HG03066 (cell line): ENCODE data around the gene FBXL4.

Experiments
- ATAC-seq: cut with Tn5 transposase; IDR thresholded peaks from one replicate; pipeline ENCODE4 v1.9.1; 2021; ENCODE audit warnings: low read depth; ENCODE audit not compliant: unreplicated experiment

FBXL4 gene

DNA sequence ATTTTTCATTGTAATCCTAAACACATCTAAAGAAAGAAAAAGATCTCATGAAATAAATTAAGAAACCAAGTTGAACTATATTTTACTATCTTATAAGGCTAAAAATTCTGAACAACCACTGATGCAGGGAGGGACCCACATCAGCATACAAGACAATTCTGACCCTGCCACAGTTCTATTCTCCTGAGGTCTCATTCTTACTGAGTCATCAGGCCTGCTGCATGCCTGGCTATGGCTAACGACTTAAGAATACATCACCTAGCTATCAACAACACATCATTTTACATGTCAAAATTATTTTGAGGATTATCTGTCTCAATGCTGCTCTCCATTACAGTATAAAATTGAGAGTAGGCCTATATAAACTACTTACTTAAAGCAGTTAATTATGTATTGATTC, 52.9 kb downstream of the FBXL4 start:
- ATAC-seq, result no peak

DNA sequence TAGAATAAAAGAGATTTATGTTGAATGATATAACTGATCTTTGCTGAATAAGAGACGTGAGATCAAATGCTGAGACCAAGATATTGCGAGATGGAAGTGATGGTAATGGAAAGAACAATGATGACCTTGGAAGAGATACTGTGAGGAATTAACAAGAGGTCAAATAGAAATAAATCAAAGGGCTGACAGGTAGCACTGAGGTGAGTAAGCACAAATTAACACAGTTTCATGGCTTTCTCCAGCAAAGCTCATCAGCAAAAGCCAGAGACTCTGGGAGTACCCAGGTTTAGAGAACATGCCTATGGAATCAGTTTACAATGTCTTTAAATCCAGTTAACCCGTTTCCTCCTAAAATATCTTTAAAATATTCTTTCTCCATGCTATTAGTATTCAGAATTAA, 60.1 kb downstream of the FBXL4 start:
- ATAC-seq, result no peak

GRCh38 chr6:98885330-98885729, 62.4 kb downstream of the FBXL4 start:
- no peak for ATAC-seq

GRCh38 chr6:98880486-98880885, 67.3 kb downstream of the FBXL4 start:
- peak; percentile 83 for ATAC-seq

GRCh38 chr6:98877250-98877649, 70.5 kb downstream of the FBXL4 start:
- no peak for ATAC-seq

DNA sequence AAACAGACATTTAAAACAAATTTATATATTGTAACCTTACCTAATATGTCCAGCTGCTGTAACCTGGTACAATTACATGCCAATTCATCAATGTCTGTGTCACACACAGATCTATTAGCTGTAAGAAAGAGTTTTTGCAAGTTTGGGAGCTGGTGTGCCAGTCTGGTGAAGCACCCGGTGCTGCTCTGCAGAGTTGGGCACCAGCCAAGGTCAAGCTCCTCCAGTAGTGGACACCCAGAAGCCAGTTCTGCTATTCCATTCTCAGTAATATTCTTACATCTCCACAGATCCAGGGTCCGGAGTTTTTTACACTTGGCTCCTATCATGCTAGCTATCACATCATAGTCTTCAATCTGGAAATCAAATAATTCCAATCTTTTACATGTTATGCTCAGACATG, 72.4 kb downstream of the FBXL4 start:
- ATAC-seq, result no peak

- no peak for ATAC-seq
These were observed 75.9 kb downstream of the FBXL4 start for GRCh38 chr6:98871821-98872220.

DNA sequence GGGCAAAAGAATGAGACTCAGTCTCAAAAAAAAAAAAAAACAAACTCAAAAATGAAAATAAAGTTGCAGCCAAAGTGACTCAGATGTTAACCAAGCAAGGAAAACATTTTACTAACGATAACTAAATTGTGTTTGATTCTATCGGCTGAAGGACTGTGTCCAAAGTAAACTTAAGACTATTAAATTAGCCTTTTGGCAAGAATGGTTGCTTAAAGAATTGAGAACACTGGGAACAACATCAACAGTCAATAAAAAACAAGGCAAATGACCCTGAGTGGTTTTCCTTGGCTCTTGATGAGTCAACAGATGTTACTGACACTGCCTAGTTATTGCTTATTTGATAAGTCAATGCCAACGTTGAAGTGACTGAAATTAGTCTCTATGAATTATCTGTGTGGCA, 76.7 kb downstream of the FBXL4 start:
- ATAC-seq, result no peak

DNA sequence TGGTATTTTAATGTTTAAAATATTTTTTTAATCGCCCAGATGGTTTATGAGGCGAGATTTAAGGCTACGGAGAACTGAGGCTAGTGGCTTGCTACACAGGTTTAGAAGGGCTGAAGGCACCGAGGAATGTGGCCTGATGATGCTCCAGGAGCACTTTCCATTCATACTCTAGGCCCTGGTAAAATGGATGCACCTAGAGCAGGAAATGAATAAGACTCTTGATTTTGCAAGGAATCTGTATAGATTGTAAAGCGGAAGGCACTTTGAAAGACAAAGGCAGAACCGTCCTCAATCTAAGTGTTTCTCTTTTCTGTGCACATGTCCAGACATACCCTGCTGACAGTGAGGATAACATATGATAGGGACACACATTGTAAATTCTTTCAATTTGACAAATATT, 83.2 kb downstream of the FBXL4 start:
- ATAC-seq, result no peak

DNA sequence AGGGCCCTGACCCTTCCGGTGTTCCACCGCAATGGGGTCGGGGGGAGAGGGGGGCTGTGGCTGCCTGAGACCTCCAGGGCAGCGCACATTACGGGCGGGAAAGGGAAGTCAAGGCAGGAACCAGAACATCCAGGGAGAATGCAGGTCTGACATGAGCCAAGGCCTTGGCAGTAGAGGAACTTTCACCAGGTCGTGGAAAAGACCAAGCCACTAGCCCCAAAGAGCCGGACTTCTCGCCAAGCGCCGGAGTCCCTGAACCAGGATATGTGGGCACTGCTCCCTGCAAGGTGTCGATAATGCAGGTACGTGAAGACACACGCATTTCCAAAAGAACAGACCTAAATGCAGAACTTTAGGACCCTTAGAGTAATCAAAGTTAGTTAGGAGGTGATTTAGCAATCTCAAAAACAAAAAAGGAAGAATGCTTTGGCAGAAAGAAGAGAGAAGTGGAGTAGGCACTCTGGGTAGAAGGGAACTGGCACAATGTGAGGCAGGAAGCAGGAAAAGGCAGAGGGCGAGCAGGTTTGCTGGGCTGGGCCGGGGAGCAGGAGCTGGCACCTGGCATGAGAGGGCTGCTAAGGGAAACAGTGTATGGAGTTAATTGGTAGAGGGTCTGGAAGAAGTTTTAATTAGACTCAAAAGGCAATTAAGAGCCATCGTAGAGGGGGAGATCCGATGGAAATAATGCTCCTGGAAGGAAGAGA, 99.1 kb downstream of the FBXL4 start:
- ATAC-seq, result no peak

- ATAC-seq, result no peak
These were observed 99.8 kb downstream of the FBXL4 start for GRCh38 chr6:98847779-98848538.

DNA sequence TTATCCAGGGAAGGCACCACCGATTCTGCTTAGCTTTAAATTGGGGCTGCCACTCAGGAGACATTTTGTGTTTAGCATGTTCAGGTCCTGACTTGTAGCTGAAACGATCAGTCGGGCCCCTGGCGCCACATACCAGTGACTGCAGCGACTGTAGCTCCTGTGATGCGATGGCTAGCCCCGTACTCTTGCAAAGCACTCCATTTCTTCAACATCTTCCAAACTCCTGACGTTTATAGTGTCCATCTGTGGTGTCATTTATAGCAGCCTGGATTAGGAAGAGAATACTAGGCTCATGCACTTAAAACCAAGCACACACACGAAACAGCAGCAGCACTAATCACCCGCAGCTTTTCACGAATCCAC, 100.3 kb downstream of the FBXL4 start:
- no peak for ATAC-seq

DNA sequence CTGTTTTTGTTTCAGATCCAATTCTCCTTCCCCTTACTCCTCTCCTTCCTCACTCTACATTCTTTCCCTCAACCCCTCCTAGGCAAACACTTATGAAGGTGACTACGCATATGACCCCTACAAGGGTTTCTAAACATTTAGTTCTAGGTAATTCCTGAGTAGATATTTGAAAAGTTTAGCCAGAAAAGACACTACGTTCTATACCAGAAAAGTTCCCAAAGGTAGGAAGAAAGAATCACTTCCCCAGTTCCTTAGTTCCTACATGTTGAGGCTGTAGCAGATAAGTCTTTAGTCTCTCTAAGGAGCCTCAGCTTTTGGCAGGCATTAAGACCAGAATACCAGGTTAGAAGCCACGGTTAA, 101.7 kb downstream of the FBXL4 start:
- no peak for ATAC-seq

GRCh38 chr6:98845211-98846020, 102.3 kb downstream of the FBXL4 start:
- peak; percentile 51 for ATAC-seq

DNA sequence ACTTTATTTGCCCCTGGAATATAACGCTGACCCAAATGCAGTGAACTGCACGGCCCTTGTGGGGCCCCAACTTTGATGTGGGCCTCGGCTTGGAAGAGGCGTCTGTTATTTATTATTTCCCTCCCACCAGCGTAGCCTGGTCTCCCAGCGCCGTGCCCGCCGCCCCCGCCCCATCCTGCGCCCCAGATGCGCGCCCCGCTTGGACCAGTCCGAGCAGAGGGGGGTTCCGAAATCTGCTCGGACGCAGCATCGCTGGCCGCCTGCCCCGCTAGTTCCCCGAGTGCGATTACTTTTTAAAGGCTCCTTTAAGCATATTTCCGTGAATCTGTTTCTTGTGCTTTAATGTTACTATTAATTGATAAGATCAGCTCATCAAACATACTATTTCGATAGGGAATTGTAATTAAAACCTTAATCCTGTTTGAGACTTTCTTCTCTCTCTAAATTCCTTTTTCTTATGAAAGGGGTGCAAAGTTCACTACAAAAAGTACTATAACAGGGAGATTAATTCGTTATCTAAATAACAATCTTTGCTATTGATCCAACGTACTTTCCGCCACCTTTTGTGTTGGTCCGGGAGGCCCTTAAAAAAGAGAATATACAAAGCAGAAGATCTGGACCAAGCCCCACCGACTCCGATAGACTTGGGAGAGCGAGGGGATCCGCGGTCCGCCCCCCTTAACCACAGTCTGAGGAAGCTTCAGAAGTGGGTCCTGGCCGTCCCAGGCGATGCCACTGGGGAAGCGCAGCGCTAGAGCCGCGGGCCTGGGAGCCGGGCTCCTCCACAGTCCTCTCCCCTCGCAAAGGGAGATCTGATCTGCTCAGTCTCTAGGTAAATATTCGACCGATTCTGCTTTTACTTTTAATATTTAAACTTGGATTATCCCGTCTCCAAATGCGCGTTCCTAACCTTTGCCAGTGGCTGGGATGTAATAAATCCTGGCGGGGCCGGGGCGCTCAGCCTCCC, 103.2 kb downstream of the FBXL4 start:
- ATAC-seq, result no peak

- ATAC-seq, result no peak
These were observed 104.2 kb downstream of the FBXL4 start for GRCh38 chr6:98843271-98844243.

- no peak for ATAC-seq
These were observed 105.2 kb downstream of the FBXL4 start for GRCh38 chr6:98842342-98843180.

- no peak for ATAC-seq
These were observed 106.0 kb downstream of the FBXL4 start for GRCh38 chr6:98841621-98842341.
